Pons (tissue), 1 donor: ENCODE measurements around the gene ANTXR1.

Source experiments
- DNase-seq: peaks from one replicate; pipeline ENCODE4 v3.0.0-alpha.2; 2016; ENCODE audit warnings: low spot score

ANTXR1 gene

GRCh38 chr2:69097891-69098655 is 85.1 kb downstream of the ANTXR1 start:
- no peak for DNase-seq

GRCh38 chr2:69099541-69099940 is 86.6 kb downstream of the ANTXR1 start:
- no peak for DNase-seq

DNA sequence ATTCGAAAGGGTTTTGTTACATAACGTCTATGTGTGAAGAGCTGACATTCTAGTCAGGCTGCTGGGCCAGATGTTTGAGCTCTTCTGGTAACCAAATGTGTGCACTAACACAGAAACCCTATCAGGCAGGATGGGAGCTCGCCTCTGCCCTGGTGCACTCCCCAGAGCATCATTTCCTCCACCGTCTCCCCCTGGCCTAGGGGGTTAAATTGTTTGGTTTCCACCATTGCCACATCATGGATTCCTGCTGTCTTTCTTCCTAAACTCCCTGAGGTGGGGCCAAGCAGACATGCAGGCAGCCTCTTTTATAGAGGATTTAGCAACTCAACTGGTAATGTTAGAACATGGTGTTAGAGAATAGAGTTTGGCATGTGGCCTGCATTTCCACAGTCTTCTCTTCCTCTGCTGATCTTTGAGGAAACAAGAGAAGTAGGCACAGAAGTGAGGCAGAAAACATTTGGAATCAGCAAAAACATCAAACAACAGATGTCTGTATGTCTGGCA is 87.3 kb downstream of the ANTXR1 start:
- no peak for DNase-seq

- DNase-seq = no peak
These were observed 89.1 kb downstream of the ANTXR1 start for GRCh38 chr2:69102041-69102593.

GRCh38 chr2:69103419-69103818 is 90.4 kb downstream of the ANTXR1 start:
- DNase-seq = no peak

DNA sequence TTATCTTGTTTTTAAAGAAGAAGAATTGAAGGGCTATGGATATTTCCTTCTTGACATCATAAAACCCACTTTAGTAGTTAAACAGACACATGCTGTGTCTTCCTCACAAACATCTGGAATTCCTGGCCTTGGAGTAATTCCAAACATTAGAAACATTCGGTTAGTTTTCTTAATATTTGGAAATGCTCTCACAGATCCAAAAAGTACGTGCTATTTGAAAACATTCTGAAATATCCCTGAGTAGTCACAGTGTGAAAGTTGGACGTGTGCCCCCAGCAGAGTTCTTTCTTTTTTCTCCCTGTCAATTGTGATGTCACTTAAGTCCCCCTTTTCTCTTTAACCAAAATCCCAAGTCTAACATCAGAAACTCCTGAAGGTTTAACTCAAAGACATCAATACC is 91.3 kb downstream of the ANTXR1 start:
- no peak for DNase-seq

GRCh38 chr2:69109255-69109654 is 96.3 kb downstream of the ANTXR1 start:
- DNase-seq = no peak

DNA sequence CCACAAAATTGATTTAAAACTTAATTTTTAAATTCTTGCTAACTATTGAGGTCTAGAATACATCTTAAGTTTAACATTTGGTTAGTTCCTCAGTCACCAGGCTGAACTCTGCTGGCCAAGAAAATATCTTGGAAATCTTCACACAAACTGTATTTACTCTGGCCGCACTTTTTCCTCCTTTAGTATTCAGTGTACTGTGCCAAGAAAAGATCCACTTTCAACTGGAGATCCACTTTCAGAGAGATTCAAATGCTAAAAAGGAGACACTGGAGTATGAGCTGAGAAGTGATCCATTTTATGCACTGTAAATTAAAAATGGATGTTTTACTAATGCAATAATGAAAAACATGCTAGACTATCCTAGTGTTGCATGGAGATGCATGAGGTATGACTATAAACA is 98.1 kb downstream of the ANTXR1 start:
- DNase-seq = no peak

DNA sequence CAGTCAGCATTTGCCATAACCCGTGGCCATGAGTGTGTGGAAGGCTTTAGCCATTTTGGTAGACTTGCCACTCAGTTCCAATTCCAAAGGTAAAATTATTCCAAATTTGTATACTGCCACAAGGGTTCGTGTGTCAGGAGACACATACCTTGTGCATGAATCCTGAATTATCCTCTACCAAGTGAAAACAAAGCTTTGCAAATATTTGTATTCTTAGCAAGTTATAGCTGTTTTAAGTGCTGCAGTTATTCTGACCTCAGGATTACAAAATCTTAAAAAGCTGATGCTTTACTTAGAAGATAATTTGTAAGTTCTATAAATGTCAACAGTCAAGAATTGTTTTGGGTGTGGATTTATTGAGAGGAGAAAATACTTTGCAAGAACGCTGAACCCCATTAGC is 100.6 kb downstream of the ANTXR1 start:
- DNase-seq = no peak

DNA sequence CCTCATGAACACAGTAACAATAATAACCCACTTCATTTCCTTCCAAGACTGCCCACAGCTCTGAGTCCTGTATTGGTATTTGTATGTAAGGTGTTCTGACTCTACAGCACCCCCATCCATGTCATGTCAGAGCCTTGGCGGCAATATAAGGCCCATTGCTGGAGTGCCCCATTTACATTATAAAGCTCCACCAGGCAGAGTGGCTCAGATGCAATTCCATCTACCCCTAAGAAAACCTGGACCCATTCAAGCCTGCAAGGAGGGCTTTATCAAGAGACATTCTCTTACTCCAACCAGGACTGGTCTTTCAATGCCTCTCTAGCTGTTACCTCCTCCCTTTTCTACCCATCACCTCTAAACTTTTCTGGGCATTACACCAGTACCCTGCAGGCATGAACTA is 101.6 kb downstream of the ANTXR1 start:
- DNase-seq = no peak

GRCh38 chr2:69116438-69116837 is 103.5 kb downstream of the ANTXR1 start:
- DNase-seq = no peak

GRCh38 chr2:69118609-69119008 is 105.6 kb downstream of the ANTXR1 start:
- DNase-seq = no peak

DNA sequence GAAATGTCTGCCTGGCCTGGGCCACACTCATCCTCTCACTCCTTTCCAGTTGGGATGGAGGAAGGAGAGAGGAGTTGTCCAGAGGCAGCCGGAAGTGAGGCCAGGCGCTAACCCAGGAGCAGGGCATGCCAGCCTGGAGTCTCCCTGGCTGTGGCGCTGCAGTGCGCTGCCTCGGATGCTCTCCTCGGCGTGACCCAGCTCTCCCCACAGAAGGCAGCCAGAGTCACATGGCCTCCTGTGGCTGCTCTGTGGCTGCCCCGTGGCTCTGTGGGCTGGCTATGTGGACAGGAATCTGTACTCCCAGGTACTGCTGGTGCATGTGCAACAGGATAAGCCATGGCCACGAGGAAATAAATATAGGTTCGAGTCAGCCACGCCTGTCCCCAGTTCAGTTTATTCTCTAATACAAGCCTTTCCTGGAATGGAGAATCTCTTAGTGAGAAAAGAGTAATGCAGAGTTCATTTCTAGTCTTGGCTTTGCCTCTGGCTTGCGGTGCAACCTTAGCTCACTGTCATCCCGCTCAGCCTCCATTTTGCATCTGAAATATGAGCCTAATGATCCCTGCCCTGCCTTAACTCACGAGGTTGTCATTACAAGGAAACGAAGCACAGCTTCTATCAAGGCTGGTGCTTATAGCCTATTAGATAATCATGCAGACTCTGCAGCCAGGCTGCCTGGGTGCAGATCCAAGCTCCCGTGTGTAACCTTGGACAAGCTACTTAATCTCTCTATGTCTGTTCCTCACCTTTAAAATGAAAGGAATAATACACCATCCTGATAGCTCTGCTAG is 106.3 kb downstream of the ANTXR1 start:
- DNase-seq = no peak

DNA sequence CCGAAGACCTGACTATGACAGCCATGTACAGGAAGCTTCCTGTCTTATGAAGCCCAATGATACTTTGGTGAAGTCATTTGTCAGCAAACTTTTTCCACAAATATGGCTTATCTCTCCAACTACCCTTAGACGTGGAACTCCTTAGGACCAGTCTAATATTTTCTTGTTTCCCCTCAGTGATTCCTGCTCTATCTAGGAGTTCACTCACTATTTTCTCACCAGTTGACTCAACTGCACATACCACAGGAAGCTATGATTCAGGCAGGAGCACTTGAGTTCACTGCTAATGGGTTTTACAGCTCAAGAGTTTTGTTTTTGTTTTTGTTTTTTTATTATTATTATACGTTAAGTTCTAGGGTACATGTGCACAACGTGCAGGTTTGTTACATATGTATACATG is 109.3 kb downstream of the ANTXR1 start:
- no peak for DNase-seq

DNA sequence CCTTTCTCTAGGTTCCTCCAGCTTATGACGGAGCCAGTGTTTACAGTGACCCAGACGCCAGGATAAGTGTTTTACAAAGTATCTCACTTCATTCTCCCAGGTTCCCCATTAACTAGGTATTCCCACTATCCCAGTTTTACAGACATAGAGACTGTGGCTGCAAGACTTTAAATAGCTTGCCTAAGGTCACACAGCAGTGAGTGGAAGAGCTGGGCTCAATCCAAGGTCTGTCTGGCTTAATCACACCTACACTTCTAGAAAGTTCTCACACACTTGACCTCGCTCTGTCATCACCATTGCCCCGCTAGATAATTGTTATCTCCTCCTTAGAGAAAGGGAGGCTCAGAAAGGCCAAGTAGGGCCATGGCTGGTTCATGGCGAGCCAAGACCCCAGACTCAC is 110.2 kb downstream of the ANTXR1 start:
- no peak for DNase-seq

DNA sequence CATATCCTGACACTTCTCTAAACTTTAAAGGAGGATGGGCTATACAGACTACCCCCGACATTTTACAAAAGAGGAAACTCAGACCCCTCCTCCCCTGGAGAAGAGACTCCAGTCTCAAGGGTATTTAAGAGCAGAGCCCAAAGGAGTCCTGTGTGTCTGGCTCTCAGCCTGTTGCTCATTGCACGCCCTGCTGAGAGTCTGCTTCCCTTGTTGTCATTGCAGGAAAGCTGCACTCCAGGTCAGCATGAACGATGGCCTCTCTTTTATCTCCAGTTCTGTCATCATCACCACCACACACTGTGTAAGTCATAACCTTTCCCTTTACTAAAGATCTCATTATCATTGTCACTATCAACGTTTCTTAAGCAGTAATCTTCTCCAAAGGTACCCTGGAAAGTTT is 111.4 kb downstream of the ANTXR1 start:
- DNase-seq = no peak

DNA sequence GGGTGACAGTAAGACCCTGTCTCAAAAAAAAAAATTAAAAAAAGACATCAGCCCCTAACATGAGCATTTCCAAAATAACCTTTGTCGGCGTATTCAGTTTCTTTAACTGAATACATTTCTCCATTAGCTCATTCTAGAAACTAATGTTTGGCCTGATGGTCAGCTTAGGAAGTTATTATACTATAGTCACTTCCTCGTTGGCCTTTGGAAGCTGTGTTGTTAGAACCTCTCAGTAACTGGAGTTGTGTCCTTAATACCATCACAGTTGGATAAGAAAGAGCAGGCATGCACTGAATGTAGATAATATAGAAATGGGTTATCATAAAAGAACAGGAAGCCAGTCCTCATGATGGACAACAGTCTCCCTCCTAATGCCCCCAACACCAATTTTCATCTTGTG is 112.8 kb downstream of the ANTXR1 start:
- no peak for DNase-seq

DNA sequence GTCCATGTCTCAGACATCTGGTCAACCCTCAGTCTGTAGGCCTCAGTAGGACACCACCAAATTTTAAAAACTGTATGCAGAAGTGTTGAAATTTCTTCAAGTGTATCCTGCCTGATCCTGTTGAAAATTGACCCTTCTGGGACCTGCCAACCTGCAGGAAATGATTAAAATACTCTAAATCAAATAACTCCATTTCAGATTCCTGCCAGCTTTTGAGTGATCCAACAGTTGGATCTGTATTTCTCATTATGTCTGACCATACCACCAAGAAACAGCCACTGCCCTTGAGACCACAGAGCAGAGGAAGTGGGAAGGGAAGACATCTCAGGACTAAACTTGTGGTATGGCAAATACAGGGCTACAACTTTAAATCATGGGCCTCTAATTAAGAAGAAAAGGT is 113.4 kb downstream of the ANTXR1 start:
- DNase-seq = no peak

DNA sequence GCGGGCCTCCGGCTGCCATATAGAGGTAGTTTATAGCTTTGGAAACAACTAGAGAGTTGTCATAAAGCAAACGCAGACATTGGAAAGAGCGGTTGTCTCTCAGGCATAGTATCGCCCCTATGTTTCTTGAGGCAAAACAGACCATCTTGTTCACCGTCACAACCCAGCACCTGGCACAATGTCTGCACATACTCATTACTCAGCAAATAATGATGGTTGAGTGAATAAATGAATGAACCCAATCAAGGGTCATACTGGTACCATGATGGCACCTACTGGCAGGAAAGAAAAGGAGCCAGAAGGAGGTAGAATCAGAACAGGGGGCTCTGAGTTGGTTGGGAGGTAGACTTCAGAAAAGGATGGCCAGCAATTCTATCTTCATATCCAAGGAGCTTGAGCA is 118.5 kb downstream of the ANTXR1 start:
- no peak for DNase-seq

DNA sequence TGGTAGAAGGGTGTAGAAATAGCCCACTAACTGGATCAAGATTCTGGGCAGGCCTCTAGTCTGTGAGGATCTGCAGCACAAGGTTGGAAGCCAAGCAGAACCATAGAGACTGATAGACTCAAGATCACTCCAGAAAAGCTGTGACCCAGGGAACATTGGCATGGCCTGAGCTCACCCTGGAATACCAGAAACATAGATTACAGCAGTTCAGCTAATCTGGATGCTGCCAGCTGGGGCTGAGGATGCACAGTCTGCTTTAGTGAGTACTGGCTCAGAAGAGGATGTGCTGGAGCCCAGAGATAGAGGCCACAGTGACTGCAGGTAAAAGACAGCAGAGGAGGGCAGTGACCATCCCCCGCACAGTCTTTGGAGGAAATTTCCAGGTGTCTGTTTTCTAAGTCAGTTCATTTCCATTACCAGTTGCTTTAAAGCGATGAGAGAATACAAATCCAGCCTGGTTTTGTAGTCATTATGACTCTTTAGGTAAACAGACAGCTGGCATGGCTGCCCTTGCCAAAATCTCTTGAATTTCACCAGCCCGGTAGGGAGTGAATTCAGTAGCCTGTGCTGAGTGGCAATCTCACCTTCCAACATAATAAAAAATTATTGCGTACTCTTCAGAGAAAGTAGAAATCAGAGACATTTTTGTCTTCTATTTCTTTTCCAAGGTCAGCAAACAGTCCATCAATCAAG is 119.2 kb downstream of the ANTXR1 start:
- no peak for DNase-seq

DNA sequence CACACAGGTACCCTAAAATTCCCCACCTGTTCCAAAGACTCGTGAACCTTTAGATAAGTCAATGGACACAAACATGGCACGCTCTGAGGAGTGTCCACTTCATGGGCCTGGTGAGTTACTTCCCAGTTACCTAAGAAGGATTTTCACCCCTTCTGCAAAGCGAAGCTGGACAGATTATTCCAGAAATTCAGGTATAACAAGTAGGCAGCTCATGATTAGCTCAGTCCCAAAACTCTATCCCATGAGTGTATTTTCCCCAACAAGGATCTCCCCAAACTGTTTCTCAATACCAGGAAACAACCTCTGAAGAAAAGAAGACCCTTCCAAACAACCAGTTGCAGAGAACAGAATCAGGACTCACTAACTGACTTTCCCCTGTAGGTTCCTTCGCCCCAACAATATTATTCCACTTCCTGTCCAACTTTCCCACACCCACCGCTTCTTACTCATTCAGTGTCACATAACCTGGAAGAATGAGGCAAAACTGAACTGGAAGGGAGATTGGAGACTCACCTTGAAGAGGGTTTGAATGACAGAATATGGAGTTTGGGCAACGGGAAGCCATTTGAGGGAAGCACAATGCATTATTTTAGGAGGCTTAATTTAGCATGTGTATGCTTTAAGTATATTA is 120.1 kb downstream of the ANTXR1 start:
- no peak for DNase-seq

DNA sequence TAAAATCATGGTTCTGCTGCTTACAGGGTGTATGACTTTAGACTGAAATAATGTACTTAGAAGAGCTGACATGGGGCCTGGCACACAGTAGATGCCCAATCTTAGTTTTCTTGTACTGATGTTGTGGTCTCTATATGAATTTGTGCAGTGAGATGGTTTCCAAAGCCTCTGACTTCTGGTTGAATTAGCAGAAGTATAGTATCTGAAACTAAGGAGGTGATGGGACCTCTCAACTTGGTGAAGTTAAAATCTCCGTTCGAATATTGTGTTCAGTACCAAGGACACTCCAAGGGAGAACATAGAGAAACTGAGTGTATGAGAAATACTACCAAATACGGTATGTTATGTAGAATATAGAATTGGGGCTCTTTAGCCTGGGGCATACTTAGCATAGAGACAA is 120.9 kb downstream of the ANTXR1 start:
- DNase-seq = no peak
